ENCODE results near the gene SEC14L6.
A peak's percentile ranks its signal among the peaks of the same experiment; 100 is the strongest.

SEC14L6 gene

DNA sequence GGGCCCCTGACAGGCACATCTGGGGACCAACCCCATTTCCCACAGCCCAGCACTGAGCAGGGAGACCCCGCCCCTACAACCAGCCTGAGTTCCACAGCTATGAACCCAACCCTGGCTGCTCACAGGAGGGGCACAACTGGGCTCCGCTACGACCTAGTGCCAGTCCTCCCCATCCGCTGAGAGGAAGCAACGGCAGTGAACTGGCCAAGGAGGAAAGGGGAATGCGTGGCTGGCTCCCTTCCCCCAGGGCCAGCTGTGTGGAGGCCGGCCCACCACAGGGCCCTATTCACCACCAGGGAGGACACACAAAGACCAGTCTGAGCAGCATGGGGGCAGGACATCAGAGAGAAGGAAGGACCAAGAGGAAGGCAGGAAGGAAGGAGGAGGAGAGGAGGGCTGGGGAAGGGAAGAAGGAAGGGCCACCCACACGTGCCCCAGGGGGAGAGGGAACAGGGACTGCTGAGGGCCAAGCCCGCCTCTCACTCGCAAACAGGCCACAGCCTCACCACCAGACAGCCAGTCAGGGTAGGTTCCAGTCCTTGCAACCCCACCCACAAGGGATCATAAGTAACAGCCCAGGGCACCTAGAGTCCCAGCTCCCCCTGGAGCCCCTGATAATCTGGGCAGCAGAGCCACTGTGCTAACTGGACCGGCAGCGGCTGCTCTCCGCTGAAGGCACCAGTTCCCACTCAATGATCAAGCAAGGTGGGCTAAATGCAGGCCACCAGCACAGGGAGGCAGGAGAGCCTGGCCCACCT is 36.4 kb upstream of the SEC14L6 start:
- TF ChIP-seq, protein P1, sequence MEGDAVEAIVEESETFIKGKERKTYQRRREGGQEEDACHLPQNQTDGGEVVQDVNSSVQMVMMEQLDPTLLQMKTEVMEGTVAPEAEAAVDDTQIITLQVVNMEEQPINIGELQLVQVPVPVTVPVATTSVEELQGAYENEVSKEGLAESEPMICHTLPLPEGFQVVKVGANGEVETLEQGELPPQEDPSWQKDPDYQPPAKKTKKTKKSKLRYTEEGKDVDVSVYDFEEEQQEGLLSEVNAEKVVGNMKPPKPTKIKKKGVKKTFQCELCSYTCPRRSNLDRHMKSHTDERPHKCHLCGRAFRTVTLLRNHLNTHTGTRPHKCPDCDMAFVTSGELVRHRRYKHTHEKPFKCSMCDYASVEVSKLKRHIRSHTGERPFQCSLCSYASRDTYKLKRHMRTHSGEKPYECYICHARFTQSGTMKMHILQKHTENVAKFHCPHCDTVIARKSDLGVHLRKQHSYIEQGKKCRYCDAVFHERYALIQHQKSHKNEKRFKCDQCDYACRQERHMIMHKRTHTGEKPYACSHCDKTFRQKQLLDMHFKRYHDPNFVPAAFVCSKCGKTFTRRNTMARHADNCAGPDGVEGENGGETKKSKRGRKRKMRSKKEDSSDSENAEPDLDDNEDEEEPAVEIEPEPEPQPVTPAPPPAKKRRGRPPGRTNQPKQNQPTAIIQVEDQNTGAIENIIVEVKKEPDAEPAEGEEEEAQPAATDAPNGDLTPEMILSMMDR (conservative IDR thresholded peaks at IDR 0.05; ENCODE audit: low read length): no peak
- DNase-seq (ENCODE audit: low read depth): no peak
- no peak overlapping the region for H3K4me3 ChIP-seq (ENCODE audit: low read length)

DNA sequence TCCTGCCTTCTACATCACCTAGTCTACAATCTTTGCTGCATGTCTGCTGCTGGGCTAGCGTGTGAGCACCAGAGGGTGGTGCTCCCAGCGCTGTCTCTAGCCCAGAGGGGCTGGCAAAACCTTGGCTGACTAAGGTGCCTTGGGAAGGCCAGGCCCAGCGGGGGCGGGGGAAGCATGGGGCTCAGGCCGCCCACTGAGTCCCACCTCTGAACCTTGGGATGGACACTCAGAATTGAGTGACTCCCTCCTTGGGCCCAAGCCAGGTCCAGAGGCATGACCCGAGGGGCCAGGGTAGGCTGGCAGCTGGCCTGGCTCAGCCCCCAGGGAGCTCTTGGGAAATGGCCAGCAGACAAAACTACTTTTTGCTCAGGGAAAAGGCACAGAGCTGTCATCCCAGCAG is 35.5 kb upstream of the SEC14L6 start:
- DNase-seq (ENCODE audit: low read depth): no peak
- no peak overlapping the region for H3K4me3 ChIP-seq (ENCODE audit: low read length)
- TF ChIP-seq, protein P1 (conservative IDR thresholded peaks at IDR 0.05; ENCODE audit: low read length): no peak

DNA sequence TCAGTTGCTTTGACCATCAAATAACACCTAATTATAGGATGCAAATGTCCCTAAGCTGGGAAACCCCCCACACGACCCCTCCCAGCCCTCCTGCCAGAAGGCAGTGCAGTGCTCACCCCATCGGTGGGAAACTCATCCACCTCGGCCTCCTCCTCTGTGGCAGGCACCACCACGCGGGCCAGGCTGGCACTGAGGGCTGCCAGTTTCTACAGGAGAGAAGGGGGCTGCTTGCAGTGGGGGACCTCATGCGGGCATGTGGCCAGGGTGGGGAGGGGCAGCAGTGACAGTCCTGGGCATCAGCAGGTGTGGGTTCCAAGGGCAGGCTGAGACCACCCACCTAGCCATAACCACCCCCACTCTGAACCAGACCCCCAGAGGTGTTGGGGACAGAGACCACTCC is 34.4 kb upstream of the SEC14L6 start:
- TF ChIP-seq, protein P1 (conservative IDR thresholded peaks at IDR 0.05; ENCODE audit: low read length): no peak
- H3K4me3 ChIP-seq (ENCODE audit: low read length): no peak overlapping the region
- no peak for DNase-seq (ENCODE audit: low read depth)

DNA sequence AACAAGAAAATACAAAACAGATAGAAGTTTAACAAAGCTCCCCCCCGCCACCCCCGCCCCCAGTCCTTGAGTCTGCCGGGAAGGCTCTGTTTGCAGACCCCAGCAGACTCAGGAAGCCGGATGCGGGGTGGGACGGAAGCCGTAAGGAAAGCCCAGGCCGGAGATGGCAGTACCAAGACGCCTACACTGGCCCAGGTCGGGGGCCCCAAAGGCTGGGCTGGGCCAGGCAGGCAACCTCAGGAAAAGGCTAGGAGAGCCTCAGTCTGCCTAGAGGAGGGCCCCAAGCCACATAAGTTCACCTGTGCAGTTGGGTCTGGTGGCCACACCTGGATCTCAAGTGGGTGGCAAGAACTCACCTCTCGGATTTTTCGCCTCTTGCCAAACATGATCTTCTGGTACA is 31.9 kb upstream of the SEC14L6 start:
- no peak for DNase-seq (ENCODE audit: low read depth)
- TF ChIP-seq, protein P1 (conservative IDR thresholded peaks at IDR 0.05; ENCODE audit: low read length): no peak
- no peak overlapping the region for H3K4me3 ChIP-seq (ENCODE audit: low read length)

GRCh38 chr22:30575859-30576258 is 29.3 kb upstream of the SEC14L6 start:
- no peak for DNase-seq (ENCODE audit: low read depth)
- no peak overlapping the region for H3K4me3 ChIP-seq (ENCODE audit: low read length)
- TF ChIP-seq, protein P1 (conservative IDR thresholded peaks at IDR 0.05; ENCODE audit: low read length): no peak

GRCh38 chr22:30574997-30575671 is 28.6 kb upstream of the SEC14L6 start:
- H3K4me3 ChIP-seq (ENCODE audit: low read length): no peak overlapping the region

More at GRCh38 chr22:30574997-30575671, 28.6 kb upstream of the SEC14L6 start:
- TF ChIP-seq, protein P1 (conservative IDR thresholded peaks at IDR 0.05; ENCODE audit: low read length): no peak
- DNase-seq (ENCODE audit: low read depth): peak; percentile 60

Data from AG10803 (cell line).